ENCODE data around the gene RAB21. TPM values are rescaled to one million over a fixed set of nuclear protein-coding genes. Genes with fewer than 3 reads are reported as not detected.
A peak's percentile ranks its signal among the peaks of the same experiment; 100 is the strongest.

Gene RAB21
- total and polyA plus RNA-seq, 2 of the 13 experiments (the other 11 are each of a cell fraction or from before 2014, with no cell fraction given), result 4.4 to 50.9 TPM

DNA sequence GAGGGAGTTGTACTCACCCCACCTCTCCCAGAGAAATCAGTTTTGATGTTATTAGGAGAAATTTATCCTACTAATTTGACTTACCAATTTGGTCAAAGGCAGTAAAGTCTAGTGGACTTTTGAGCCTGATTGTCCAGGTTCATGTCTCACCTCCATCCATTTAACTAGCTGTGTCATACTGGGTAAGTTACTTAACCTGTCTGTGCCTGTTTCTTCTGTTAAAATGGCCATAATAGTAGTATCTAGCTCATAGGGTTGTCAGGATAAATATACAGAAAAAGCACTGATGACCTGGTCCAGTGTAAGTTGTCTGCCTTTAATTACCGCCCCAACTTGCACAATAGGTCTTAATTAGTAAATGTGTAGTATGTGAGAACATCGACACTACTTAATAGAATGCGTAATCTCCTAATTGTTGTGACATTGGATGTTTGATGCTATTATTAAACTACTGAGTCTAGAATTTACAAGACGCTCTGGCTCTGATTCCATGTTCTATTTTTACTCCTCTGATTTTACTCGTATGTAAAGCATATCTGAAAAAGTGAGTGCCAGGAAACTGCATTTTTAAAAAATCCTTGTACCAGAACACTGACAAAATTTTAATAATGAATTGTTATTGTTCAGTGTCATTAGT lies 1.5 kb downstream of the RAB21 start:
- TSS peak; percentile 47 for BruUV-seq (replicated peaks)
- in situ Hi-C loops (cut with HindIII; ENCODE audit: extremely low pct_ligation_motif_present, low pct_unique_long_range_greater_than_20kb), result loop anchor here (10.0 kb wide), 1 partner anchor 341 kb away; no protein-coding TSS in a partner anchor

DNA sequence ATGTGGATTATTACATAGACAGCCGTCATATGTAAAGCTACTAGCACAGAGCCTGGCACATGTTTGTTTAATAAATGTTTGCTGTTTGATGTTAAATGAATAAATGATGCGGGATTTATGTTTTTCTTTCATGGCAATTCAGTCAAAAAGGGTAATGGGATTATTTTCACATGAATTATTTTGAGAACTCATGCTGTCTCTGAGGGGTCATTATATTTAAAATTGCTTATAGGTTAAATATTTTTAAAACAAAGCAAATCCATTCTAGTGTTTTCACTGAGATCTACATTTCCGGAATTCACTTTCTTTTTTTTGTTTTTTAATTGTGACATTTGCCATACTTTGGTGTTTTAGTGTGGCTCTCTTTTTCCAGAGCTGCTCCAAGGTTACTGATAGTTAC lies 5.3 kb downstream of the RAB21 start:
- no peaks in the 10 kb centered on the region; a peak in 1 of 5 replicates for H3K27me3 ChIP-seq (ENCODE audit: control insufficient read depth in 1 of 2, insufficient read depth in 2 of 2, low read length in 2 of 2)
- WGBS (ENCODE audit: low lambda C conversion rate), result 96% methylated on average over 3 of the region's 3 CpGs
- ChIA-PET POLR2A (no interaction called here), CTCF (ENCODE audit: low intra/inter-chr PET ratio, low total read pairs) (no interaction called here)
- DNase-seq (ENCODE audit: low spot score) (no peak), FAIRE-seq (no peak), ATAC-seq (no peak)
- H3K79me2 ChIP-seq (ENCODE audit: insufficient read depth, low read length), result peaks cover 94% of the 10 kb centered on the region
- no peak overlapping the region for H3K4me3 ChIP-seq (replicated peaks in 1 of 3; ENCODE audit: insufficient read depth in 1 of 3, low read depth in 2 of 3, low read length in 3 of 3)
- no TSS peak for BruUV-seq (replicated peaks)
- peaks cover 2 to 3% of the 10 kb centered on the region in 2 experiments; a peak in 2 of 5 replicates for H3K36me3 ChIP-seq (replicated peaks in 1 of 2; ENCODE audit: control insufficient read depth in 1 of 2, insufficient read depth in 2 of 2, low read length in 2 of 2)
- H3K4me1 ChIP-seq (ENCODE audit: insufficient read depth, low read length), result peaks cover 31% of the 10 kb centered on the region
- no peak overlapping the region for H3K27ac ChIP-seq (ENCODE audit: extremely low read length, insufficient read depth, low read length)
- H2AFZ ChIP-seq (ENCODE audit: low read length), result no peak overlapping the region
- no peaks in the 10 kb centered on the region for H3K9me3 ChIP-seq (ENCODE audit: low read length)
- intact Hi-C loops (cut with micrococcal nuclease; ENCODE audit: unreplicated experiment), result no loop called here
- TF ChIP-seq ATM (IDR thresholded peaks at IDR 0.05; ENCODE audit: borderline replicate concordance), result no peak
- peaks cover 25% of the 10 kb centered on the region for H4K20me1 ChIP-seq (ENCODE audit: insufficient read depth, low read length)
- in situ Hi-C loops (cut with HindIII; ENCODE audit: extremely low pct_ligation_motif_present, low pct_unique_long_range_greater_than_20kb), result loop anchor here (10.0 kb wide), 1 partner anchor 345 kb away; no protein-coding TSS in a partner anchor
- no peak overlapping the region for H3K9ac ChIP-seq (ENCODE audit: insufficient read depth, low read depth, low read length)
- H3K4me2 ChIP-seq (ENCODE audit: low read depth, low read length), result no peak overlapping the region

More for the DNA sequence above, 1.5 kb downstream of the RAB21 start:
- peaks cover 2 to 3% of the 10 kb centered on the region in 2 experiments; a peak in 2 of 5 replicates for H3K36me3 ChIP-seq (replicated peaks in 1 of 2; ENCODE audit: control insufficient read depth in 1 of 2, insufficient read depth in 2 of 2, low read length in 2 of 2)
- ChIA-PET POLR2A (interaction anchor here (1.0 kb wide), 1 partner anchor 69 kb away, joined by 3 read pairs; no protein-coding TSS in a partner anchor), CTCF (ENCODE audit: low intra/inter-chr PET ratio, low total read pairs) (no interaction called here)
- no peaks in the 10 kb centered on the region; a peak in 2 of 5 replicates for H3K27me3 ChIP-seq (ENCODE audit: control insufficient read depth in 1 of 2, insufficient read depth in 2 of 2, low read length in 2 of 2)
- peaks cover 62% of the 10 kb centered on the region for H3K79me2 ChIP-seq (ENCODE audit: insufficient read depth, low read length)
- H3K4me3 ChIP-seq (replicated peaks in 1 of 3; ENCODE audit: insufficient read depth in 1 of 3, low read depth in 2 of 3, low read length in 3 of 3), result peak overlapping the region; percentile 92 to 99 (median 97)
- no peaks in the 10 kb centered on the region for H3K9me3 ChIP-seq (ENCODE audit: low read length)
- H3K27ac ChIP-seq (ENCODE audit: extremely low read length, insufficient read depth, low read length), result peak overlapping the region; percentile 83
- H3K9ac ChIP-seq (ENCODE audit: insufficient read depth, low read depth, low read length), result peak overlapping the region; percentile 92
- H2AFZ ChIP-seq (ENCODE audit: low read length), result no peak overlapping the region
- peaks cover 25% of the 10 kb centered on the region for H4K20me1 ChIP-seq (ENCODE audit: insufficient read depth, low read length)
- ATAC-seq, result no peak
- no peak for FAIRE-seq
- peak overlapping the region; percentile 87 for H3K4me2 ChIP-seq (ENCODE audit: low read depth, low read length)
- intact Hi-C loops (cut with micrococcal nuclease; ENCODE audit: unreplicated experiment), result no loop called here
- H3K4me1 ChIP-seq (ENCODE audit: insufficient read depth, low read length), result peaks cover 40% of the 10 kb centered on the region
- 83% methylated on average over 5 of the region's 5 CpGs for WGBS (ENCODE audit: low lambda C conversion rate)
- peak; percentile 21; the same call in 1 of the 2 replicates for TF ChIP-seq ZMYM3 (CRISPR knock-in tag; IDR thresholded peaks at IDR 0.05)
- TF ChIP-seq TBL1XR1 (IDR thresholded peaks at IDR 0.05; ENCODE audit: borderline replicate concordance, low read length, partially characterized antibody), result no peak
- TF ChIP-seq, protein P1, sequence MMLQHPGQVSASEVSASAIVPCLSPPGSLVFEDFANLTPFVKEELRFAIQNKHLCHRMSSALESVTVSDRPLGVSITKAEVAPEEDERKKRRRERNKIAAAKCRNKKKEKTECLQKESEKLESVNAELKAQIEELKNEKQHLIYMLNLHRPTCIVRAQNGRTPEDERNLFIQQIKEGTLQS (CRISPR knock-in tag; IDR thresholded peaks at IDR 0.05), result no peak
- no peak for DNase-seq (ENCODE audit: low spot score)

Measured in HepG2 (cell line).